IMR-90 (cell line): ENCODE results near the gene OXLD1. TPM values are rescaled to one million over a fixed set of nuclear protein-coding genes. Genes with fewer than 3 reads are reported as not detected.

Source experiments
- ATAC-seq: fragments of 200-7000 bp; cut with Tn5 transposase; 2 replicates; pipeline ENCODE4 v1.9.1; 2020; ENCODE audit warnings: low read depth, mild to moderate bottlenecking, moderate library complexity
- BruUV-seq: library from RNA; stranded (reverse); fragments of 400-500 nt; replicated peaks from 2 replicates; lab custom pipeline; 2021; lab: Mats Ljungman, UMichigan
- CTCF ChIA-PET: fragments of 300-600 bp; formaldehyde crosslinking; extraction: SDS; loops from one replicate; lab custom pipeline; 2021; ENCODE audit warnings: antibody characterized with exemption; lab: Yijun Ruan, JAX
- POLR2A ChIA-PET: fragments of 300-600 bp; sonication (Branson Sonifier 250); formaldehyde crosslinking; loops from one replicate; lab custom pipeline; 2022; ENCODE audit warnings: antibody characterized with exemption; ENCODE audit not compliant: unreplicated experiment; lab: Charles Lee
- DNase-seq: peaks from one replicate; pipeline ENCODE4 v3.0.0; 2013
- H2AFZ ChIP-seq: replicated peaks from 2 replicates; pipeline ENCODE3; 2013; ENCODE audit warnings: low read length, mild to moderate bottlenecking; ENCODE audit not compliant: poor library complexity
- H2AK5ac ChIP-seq: 2 replicates; pipeline ENCODE4 v1.6.1; 2013; ENCODE audit warnings: low read depth, low read length, inconsistent platforms
- H2AK9ac ChIP-seq: replicated peaks from 2 replicates; pipeline ENCODE3; 2013; ENCODE audit warnings: mild to moderate bottlenecking, low read depth, low read length, moderate library complexity; ENCODE audit not compliant: poor library complexity
- H2BK120ac ChIP-seq: 2 replicates; pipeline ENCODE4 v1.6.1; 2013; ENCODE audit warnings: low read depth, low read length, inconsistent platforms
- H2BK15ac ChIP-seq: 3 replicates; pipeline ENCODE4 v1.6.1; 2013; ENCODE audit warnings: low read depth, low read length, inconsistent platforms
- H2BK20ac ChIP-seq: 2 replicates; pipeline ENCODE4 v1.6.1; 2013; ENCODE audit warnings: low read depth, mild to moderate bottlenecking, inconsistent platforms, low read length, moderate library complexity
- H2BK5ac ChIP-seq: 2 replicates; pipeline ENCODE4 v1.6.1; 2013; ENCODE audit warnings: mild to moderate bottlenecking, low read depth, low read length, inconsistent platforms; ENCODE audit not compliant: poor library complexity, severe bottlenecking
- H3K14ac ChIP-seq: replicated peaks from 2 replicates; pipeline ENCODE4 v1.6.1; 2013; ENCODE audit warnings: low read depth, low read length, inconsistent platforms
- H3K18ac ChIP-seq: 2 replicates; pipeline ENCODE4 v1.6.1; 2013; ENCODE audit warnings: low read depth, low read length, control low read depth
- H3K23ac ChIP-seq: 2 replicates; pipeline ENCODE4 v1.6.1; 2013; ENCODE audit warnings: low read depth, low read length, inconsistent platforms
- H3K27ac ChIP-seq: 2 replicates; pipeline ENCODE4 v1.5.1; 2013; ENCODE audit warnings: mild to moderate bottlenecking, control low read depth, low read length; ENCODE audit not compliant: insufficient read depth
- H3K27me3 ChIP-seq: 2 replicates; pipeline ENCODE4 v1.6.1; 2013; ENCODE audit warnings: low read length; ENCODE audit not compliant: control insufficient read depth, insufficient read depth
- H3K36me3 ChIP-seq: 2 replicates; pipeline ENCODE4 v1.6.1; 2013; ENCODE audit warnings: low read length, mixed read lengths; ENCODE audit not compliant: control insufficient read depth, insufficient read depth
- H3K4ac ChIP-seq: 2 replicates; pipeline ENCODE4 v1.6.1; 2013; ENCODE audit warnings: low read depth, low read length, inconsistent platforms
- H3K4me1 ChIP-seq: 2 replicates; pipeline ENCODE4 v1.6.1; 2013; ENCODE audit warnings: low read length, mixed read lengths; ENCODE audit not compliant: control insufficient read depth, insufficient read depth
- H3K4me2 ChIP-seq: 2 replicates; pipeline ENCODE4 v1.6.1; 2013; ENCODE audit warnings: low read depth, mild to moderate bottlenecking, control low read depth, low read length, moderate library complexity
- H3K4me3 ChIP-seq: 2 replicates; pipeline ENCODE4 v1.5.1; 2013; ENCODE audit warnings: low read depth, mild to moderate bottlenecking, control low read depth, low read length, moderate library complexity; ENCODE audit not compliant: insufficient read depth
- H3K56ac ChIP-seq: 2 replicates; pipeline ENCODE4 v1.6.1; 2013; ENCODE audit warnings: low read length, inconsistent platforms; ENCODE audit not compliant: insufficient read depth; ENCODE audit errors: extremely low read depth
- H3K79me1 ChIP-seq, 2 experiments: 2 replicates each; pipeline ENCODE4 v1.6.1; 2013; ENCODE audit warnings: low read length in 2 of 2, inconsistent platforms in 1 of 2, low read depth in 1 of 2
- H3K9ac ChIP-seq: 2 replicates; pipeline ENCODE4 v1.6.1; 2013; ENCODE audit warnings: low read depth, low read length, control low read depth
- H3K9me1 ChIP-seq: 2 replicates; pipeline ENCODE4 v1.6.1; 2013; ENCODE audit warnings: low read length, inconsistent platforms; ENCODE audit not compliant: insufficient read depth
- H3K9me3 ChIP-seq: 2 replicates; pipeline ENCODE4 v1.6.1; 2013; ENCODE audit warnings: low read length; ENCODE audit not compliant: control insufficient read depth, insufficient read depth
- H4K20me1 ChIP-seq: 2 replicates; pipeline ENCODE4 v1.6.1; 2013; ENCODE audit warnings: low read length, inconsistent platforms; ENCODE audit not compliant: insufficient read depth
- H4K5ac ChIP-seq: 2 replicates; pipeline ENCODE4 v1.6.1; 2013; ENCODE audit warnings: mild to moderate bottlenecking, low read depth, low read length, control low read depth
- H4K8ac ChIP-seq, 2 experiments: 2 replicates each; pipeline ENCODE4 v1.6.1; 2013; ENCODE audit warnings: low read depth in 2 of 2, low read length in 2 of 2, control low read depth in 1 of 2, inconsistent platforms in 1 of 2
- H4K91ac ChIP-seq: 2 replicates; pipeline ENCODE4 v1.6.1; 2013; ENCODE audit warnings: low read depth, low read length, inconsistent platforms; ENCODE audit not compliant: insufficient read depth
- CHD1 ChIP-seq: IDR thresholded peaks from 2 replicates; pipeline ENCODE4 v1.6.1; 2012; ENCODE audit warnings: low read depth, low read length, improper control_type of control experiment
- CTCF ChIP-seq: conservative IDR thresholded peaks from 2 replicates; pipeline ENCODE4 v1.5.1; 2012; ENCODE audit warnings: mild to moderate bottlenecking, low read depth, low read length, improper control_type of control experiment
- MAFK ChIP-seq: IDR thresholded peaks from 2 replicates; pipeline ENCODE4 v1.6.1; 2012; ENCODE audit warnings: low read depth, low read length, improper control_type of control experiment
- WGBS, 2 experiments: methylation state at CpG; one replicate each; pipeline versions ENCODE4 v1.1.5 to v1.1.7; 2013; ENCODE audit warnings: missing lambda C conversion rate in 2 of 2; ENCODE audit not compliant: insufficient read length in 1 of 2; ENCODE audit errors: extremely low coverage in 2 of 2; 5-methylcytosine and 5-hydroxymethylcytosine counted together
- dilution Hi-C: fragments of 300-500 bp; cut with HindIII; formaldehyde crosslinking; loops from one replicate; pipeline ENCODE4 v1.14.3; 2018; ENCODE audit warnings: low sequenced_read_pairs; ENCODE audit not compliant: unreplicated experiment
- in situ Hi-C: fragments of 300-500 bp; cut with MboI; formaldehyde crosslinking; loops from 3 replicates; pipeline ENCODE4 v1.14.3; 2019; ENCODE audit warnings: low sequenced_read_pairs, inconsistent platforms, mixed read lengths
- intact Hi-C: fragments of 100-400 bp; cut with micrococcal nuclease; formaldehyde crosslinking; loops from 2 replicates; pipeline ENCODE4 v1.10.0; 2022
- polyA plus RNA-seq, 3 experiments: library from polyadenylated mRNA; depleted of rRNA; stranded (reverse); fragments of >200 nt; gene quantifications; 2 replicates each; pipeline ENCODE4 v1.2.3, GENCODE V29; 2012; ENCODE audit warnings: low replicate concordance in 1 of 3
- total RNA-seq: library from RNA; depleted of rRNA; stranded (reverse); fragments of >200 nt; gene quantifications from 2 replicates; pipeline ENCODE4 v1.2.3, GENCODE V29; 2012

OXLD1 gene
- total and polyA plus RNA-seq, 2 of the 4 experiments (the other 2 are of a cell fraction), result 9.9 to 22.3 TPM

- DNase-seq (no peak), ATAC-seq (no peak)
- no peak overlapping the region for H3K14ac ChIP-seq
- no peak overlapping the region for H2BK20ac ChIP-seq
- H4K8ac ChIP-seq, result no peak overlapping the region
- H3K9me3 ChIP-seq, result no peaks in the 10 kb centered on the region
- no peak overlapping the region for H3K56ac ChIP-seq
- H3K4me1 ChIP-seq, result no peaks in the 10 kb centered on the region
- peaks cover 7 to 51% of the 10 kb centered on the region in 2 experiments for H3K79me1 ChIP-seq
- no peak overlapping the region for H2AFZ ChIP-seq
- POLR2A ChIA-PET, result no interaction called here
- H3K4ac ChIP-seq, result no peak overlapping the region
- H3K27me3 ChIP-seq, result no peaks in the 10 kb centered on the region
- H2AK9ac ChIP-seq, result no peak overlapping the region
- no peak overlapping the region for H2BK120ac ChIP-seq
- H3K4me2 ChIP-seq, result no peak overlapping the region
- no peak overlapping the region for H2BK5ac ChIP-seq
- no peak overlapping the region for H3K23ac ChIP-seq
- in situ Hi-C loops (no loop called here), intact Hi-C loops (no loop called here), dilution Hi-C loops (no loop called here)
- no peak overlapping the region for H2BK15ac ChIP-seq
- no peak overlapping the region for H4K91ac ChIP-seq
- no peak overlapping the region for H2AK5ac ChIP-seq
- WGBS, 2 experiments, result 96% methylated on average over 27 of the region's 40 CpGs; no CpG with 5 or more reads in 1 of the 2 experiments
- H3K36me3 ChIP-seq, result peaks cover 74% of the 10 kb centered on the region
- H3K18ac ChIP-seq, result no peak overlapping the region
- H3K27ac ChIP-seq, result no peak overlapping the region
- H4K5ac ChIP-seq, result no peak overlapping the region
- no TSS peak for BruUV-seq
- TF ChIP-seq MAFK, result no peak
- TF ChIP-seq CTCF, result no peak
- TF ChIP-seq CHD1, result no peak
- H3K4me3 ChIP-seq, result no peak overlapping the region
- H3K9me1 ChIP-seq, result no peaks in the 10 kb centered on the region
- CTCF ChIA-PET, result no interaction called here
- no peak overlapping the region for H3K9ac ChIP-seq
- H4K20me1 ChIP-seq, result peaks cover 66% of the 10 kb centered on the region
Observed at GRCh38 chr17:81696218-81696941, 30.0 kb upstream of the OXLD1 start.
